ENCODE measurements around the gene CIROP.
A peak's percentile ranks its signal among the peaks of the same experiment; 100 is the strongest.

The CIROP gene

GRCh38 chr14:23094666-23095195 is 10.1 kb downstream of the CIROP start, which contains the start of gene ACIN1:
Gene ACIN1 (minus strand): TSS chr14:23095136. CDS start chr14:23095112, 24 bp downstream.
- H4K91ac ChIP-seq (ENCODE audit: low read length): peak within 1 kb of the TSS; percentile 99
- WGBS: under 1% methylated on average over 47 of the region's 55 CpGs
- H4K8ac ChIP-seq (ENCODE audit: low read length): peak within 1 kb of the TSS; percentile 100
- peak within 1 kb of the TSS; percentile 74 for H3K4me2 ChIP-seq (ENCODE audit: low read length, poor library complexity, severe bottlenecking)
- peak within 1 kb of the TSS; percentile 97 for H3K27ac ChIP-seq (ENCODE audit: low read length, poor library complexity, severe bottlenecking)
- H2BK15ac ChIP-seq (ENCODE audit: low read depth, poor library complexity, severe bottlenecking): peak within 1 kb of the TSS; percentile 96
- peak within 1 kb of the TSS; percentile 98 to 99 for H3K4ac ChIP-seq (ENCODE audit: low read depth in 1 of 2, low read length in 2 of 2)
- peak within 1 kb of the TSS; percentile 30 to 92 for H3K23ac ChIP-seq (ENCODE audit: low read length in 2 of 2)
- H2AFZ ChIP-seq (ENCODE audit: low read depth, low read length): peak within 1 kb of the TSS; percentile 59
- peak within 1 kb of the TSS; percentile 84 to 99 for H3K4me3 ChIP-seq (ENCODE audit: insufficient read depth in 1 of 2, low read depth in 1 of 2, low read length in 2 of 2)
- H3K9ac ChIP-seq (ENCODE audit: low read length): peak within 1 kb of the TSS; percentile 92
- peak within 1 kb of the TSS; percentile 84 for H2BK120ac ChIP-seq (ENCODE audit: low read depth, low read length)
- H3K36me3 ChIP-seq (ENCODE audit: control insufficient read depth in 1 of 2, insufficient read depth in 2 of 2, low read depth in 1 of 2, low read length in 2 of 2): peaks cover 14 to 65% of the 10 kb centered on the region in 2 experiments
- H3K4me1 ChIP-seq (ENCODE audit: control insufficient read depth, insufficient read depth, low read depth, low read length): peaks cover 3% of the 10 kb centered on the region
- no peaks in the 10 kb centered on the region for H3K27me3 ChIP-seq (ENCODE audit: control insufficient read depth in 1 of 2, insufficient read depth in 1 of 2, low read length in 2 of 2)
- DNase-seq: peak; percentile 93
- H3K79me1 ChIP-seq (replicated peaks; ENCODE audit: low read length, poor library complexity, severe bottlenecking): peaks cover 6% of the 10 kb centered on the region
- peak within 1 kb of the TSS; percentile 99 to 100 for H3K18ac ChIP-seq (ENCODE audit: low read depth in 1 of 2, low read length in 2 of 2)
- peak within 1 kb of the TSS; percentile 99 for H2BK5ac ChIP-seq (ENCODE audit: low read depth, low read length, poor library complexity, severe bottlenecking)
- no peaks in the 10 kb centered on the region for H3K9me3 ChIP-seq (ENCODE audit: control insufficient read depth, low read length)
- peak within 1 kb of the TSS; percentile 59 to 94 for H3K14ac ChIP-seq (ENCODE audit: low read length in 2 of 2)
- peak within 1 kb of the TSS; percentile 65 for H2AK5ac ChIP-seq (ENCODE audit: low read length, severe bottlenecking)
- peak within 1 kb of the TSS in 1 of 2 experiments; percentile 70 for H2BK12ac ChIP-seq (ENCODE audit: low read length in 2 of 2)

GRCh38 chr14:23093991-23094665 is 10.7 kb downstream of the CIROP start:
- Histone ChIP-seq H3K23ac (ENCODE audit: low read length in 2 of 2) (no peak overlapping the region), H2BK5ac (ENCODE audit: low read depth, low read length, poor library complexity, severe bottlenecking) (no peak overlapping the region), H2AK5ac (ENCODE audit: low read length, severe bottlenecking) (no peak overlapping the region), H2AFZ (ENCODE audit: low read depth, low read length) (no peak overlapping the region), H2BK15ac (ENCODE audit: low read depth, poor library complexity, severe bottlenecking) (no peak overlapping the region), H3K14ac (ENCODE audit: low read length in 2 of 2) (peak overlapping the region in 1 of 2 experiments; percentile 85), H4K91ac (ENCODE audit: low read length) (no peak overlapping the region), H3K79me1 (replicated peaks; ENCODE audit: low read length, poor library complexity, severe bottlenecking) (peaks cover 3% of the 10 kb centered on the region), H3K9me3 (ENCODE audit: control insufficient read depth, low read length) (no peaks in the 10 kb centered on the region), H3K4me2 (ENCODE audit: low read length, poor library complexity, severe bottlenecking) (peak overlapping the region; percentile 74), H3K36me3 (ENCODE audit: control insufficient read depth in 1 of 2, insufficient read depth in 2 of 2, low read depth in 1 of 2, low read length in 2 of 2) (peaks cover 15 to 65% of the 10 kb centered on the region in 2 experiments), H3K27ac (ENCODE audit: low read length, poor library complexity, severe bottlenecking) (peak overlapping the region; percentile 96), H2BK120ac (ENCODE audit: low read depth, low read length) (no peak overlapping the region), H2BK12ac (ENCODE audit: low read length in 2 of 2) (no peak overlapping the region), H3K27me3 (ENCODE audit: control insufficient read depth in 1 of 2, insufficient read depth in 1 of 2, low read length in 2 of 2) (no peaks in the 10 kb centered on the region), H3K4me3 (ENCODE audit: insufficient read depth in 1 of 2, low read depth in 1 of 2, low read length in 2 of 2) (peak overlapping the region; percentile 84 to 99), H3K9ac (ENCODE audit: low read length) (peak overlapping the region; percentile 92), H3K18ac (ENCODE audit: low read depth in 1 of 2, low read length in 2 of 2) (peak overlapping the region; percentile 99 to 100), H4K8ac (ENCODE audit: low read length) (no peak overlapping the region), H3K4ac (ENCODE audit: low read depth in 1 of 2, low read length in 2 of 2) (no peak overlapping the region), H3K4me1 (ENCODE audit: control insufficient read depth, insufficient read depth, low read depth, low read length) (peaks cover 3% of the 10 kb centered on the region)
- no peak for DNase-seq
- 1% methylated on average over 8 of the region's 14 CpGs for WGBS

GRCh38 chr14:23093526-23093925 is 11.3 kb downstream of the CIROP start:
- H2BK15ac ChIP-seq (ENCODE audit: low read depth, poor library complexity, severe bottlenecking): no peak overlapping the region
- WGBS: 100% methylated on average over 2 of the region's 2 CpGs

GRCh38 chr14:23093104-23093503 is 11.7 kb downstream of the CIROP start:
- Histone ChIP-seq H3K4ac (ENCODE audit: low read depth in 1 of 2, low read length in 2 of 2) (no peak overlapping the region), H2BK12ac (ENCODE audit: low read length in 2 of 2) (no peak overlapping the region)
- WGBS: 92% methylated on average over 1 of the region's 2 CpGs

More at GRCh38 chr14:23093526-23093925, 11.3 kb downstream of the CIROP start:
- Histone ChIP-seq H3K27me3 (ENCODE audit: control insufficient read depth in 1 of 2, insufficient read depth in 1 of 2, low read length in 2 of 2) (no peaks in the 10 kb centered on the region), H3K4ac (ENCODE audit: low read depth in 1 of 2, low read length in 2 of 2) (no peak overlapping the region), H3K79me1 (replicated peaks; ENCODE audit: low read length, poor library complexity, severe bottlenecking) (peaks cover 3% of the 10 kb centered on the region), H4K8ac (ENCODE audit: low read length) (no peak overlapping the region), H2AK5ac (ENCODE audit: low read length, severe bottlenecking) (no peak overlapping the region), H3K18ac (ENCODE audit: low read depth in 1 of 2, low read length in 2 of 2) (no peak overlapping the region), H2BK120ac (ENCODE audit: low read depth, low read length) (no peak overlapping the region), H2AFZ (ENCODE audit: low read depth, low read length) (no peak overlapping the region), H2BK5ac (ENCODE audit: low read depth, low read length, poor library complexity, severe bottlenecking) (no peak overlapping the region), H2BK12ac (ENCODE audit: low read length in 2 of 2) (no peak overlapping the region), H3K23ac (ENCODE audit: low read length in 2 of 2) (no peak overlapping the region), H3K4me3 (ENCODE audit: insufficient read depth in 1 of 2, low read depth in 1 of 2, low read length in 2 of 2) (peak overlapping the region in 1 of 2 experiments; percentile 84), H3K27ac (ENCODE audit: low read length, poor library complexity, severe bottlenecking) (no peak overlapping the region), H3K9me3 (ENCODE audit: control insufficient read depth, low read length) (no peaks in the 10 kb centered on the region), H3K9ac (ENCODE audit: low read length) (peak overlapping the region; percentile 92), H3K4me2 (ENCODE audit: low read length, poor library complexity, severe bottlenecking) (peak overlapping the region; percentile 74), H4K91ac (ENCODE audit: low read length) (no peak overlapping the region), H3K14ac (ENCODE audit: low read length in 2 of 2) (no peak overlapping the region), H3K4me1 (ENCODE audit: control insufficient read depth, insufficient read depth, low read depth, low read length) (peaks cover 3% of the 10 kb centered on the region), H3K36me3 (ENCODE audit: control insufficient read depth in 1 of 2, insufficient read depth in 2 of 2, low read depth in 1 of 2, low read length in 2 of 2) (peaks cover 18 to 65% of the 10 kb centered on the region in 2 experiments)
- DNase-seq: no peak

More at GRCh38 chr14:23093104-23093503, 11.7 kb downstream of the CIROP start:
- Histone ChIP-seq H4K91ac (ENCODE audit: low read length) (no peak overlapping the region), H3K18ac (ENCODE audit: low read depth in 1 of 2, low read length in 2 of 2) (no peak overlapping the region), H3K9ac (ENCODE audit: low read length) (peak overlapping the region; percentile 92), H2BK15ac (ENCODE audit: low read depth, poor library complexity, severe bottlenecking) (no peak overlapping the region), H2AK5ac (ENCODE audit: low read length, severe bottlenecking) (no peak overlapping the region), H2AFZ (ENCODE audit: low read depth, low read length) (no peak overlapping the region), H2BK5ac (ENCODE audit: low read depth, low read length, poor library complexity, severe bottlenecking) (no peak overlapping the region), H3K9me3 (ENCODE audit: control insufficient read depth, low read length) (no peaks in the 10 kb centered on the region), H3K23ac (ENCODE audit: low read length in 2 of 2) (no peak overlapping the region), H3K14ac (ENCODE audit: low read length in 2 of 2) (no peak overlapping the region), H3K79me1 (replicated peaks; ENCODE audit: low read length, poor library complexity, severe bottlenecking) (peaks cover 3% of the 10 kb centered on the region), H3K4me3 (ENCODE audit: insufficient read depth in 1 of 2, low read depth in 1 of 2, low read length in 2 of 2) (peak overlapping the region in 1 of 2 experiments; percentile 84), H3K4me2 (ENCODE audit: low read length, poor library complexity, severe bottlenecking) (peak overlapping the region; percentile 74), H3K4me1 (ENCODE audit: control insufficient read depth, insufficient read depth, low read depth, low read length) (peaks cover 3% of the 10 kb centered on the region), H3K36me3 (ENCODE audit: control insufficient read depth in 1 of 2, insufficient read depth in 2 of 2, low read depth in 1 of 2, low read length in 2 of 2) (peaks cover 18 to 65% of the 10 kb centered on the region in 2 experiments), H2BK120ac (ENCODE audit: low read depth, low read length) (no peak overlapping the region), H3K27me3 (ENCODE audit: control insufficient read depth in 1 of 2, insufficient read depth in 1 of 2, low read length in 2 of 2) (no peaks in the 10 kb centered on the region), H3K27ac (ENCODE audit: low read length, poor library complexity, severe bottlenecking) (no peak overlapping the region), H4K8ac (ENCODE audit: low read length) (no peak overlapping the region)
- DNase-seq: no peak
